Measurements from ENCODE around the gene HIP1.

DNA sequence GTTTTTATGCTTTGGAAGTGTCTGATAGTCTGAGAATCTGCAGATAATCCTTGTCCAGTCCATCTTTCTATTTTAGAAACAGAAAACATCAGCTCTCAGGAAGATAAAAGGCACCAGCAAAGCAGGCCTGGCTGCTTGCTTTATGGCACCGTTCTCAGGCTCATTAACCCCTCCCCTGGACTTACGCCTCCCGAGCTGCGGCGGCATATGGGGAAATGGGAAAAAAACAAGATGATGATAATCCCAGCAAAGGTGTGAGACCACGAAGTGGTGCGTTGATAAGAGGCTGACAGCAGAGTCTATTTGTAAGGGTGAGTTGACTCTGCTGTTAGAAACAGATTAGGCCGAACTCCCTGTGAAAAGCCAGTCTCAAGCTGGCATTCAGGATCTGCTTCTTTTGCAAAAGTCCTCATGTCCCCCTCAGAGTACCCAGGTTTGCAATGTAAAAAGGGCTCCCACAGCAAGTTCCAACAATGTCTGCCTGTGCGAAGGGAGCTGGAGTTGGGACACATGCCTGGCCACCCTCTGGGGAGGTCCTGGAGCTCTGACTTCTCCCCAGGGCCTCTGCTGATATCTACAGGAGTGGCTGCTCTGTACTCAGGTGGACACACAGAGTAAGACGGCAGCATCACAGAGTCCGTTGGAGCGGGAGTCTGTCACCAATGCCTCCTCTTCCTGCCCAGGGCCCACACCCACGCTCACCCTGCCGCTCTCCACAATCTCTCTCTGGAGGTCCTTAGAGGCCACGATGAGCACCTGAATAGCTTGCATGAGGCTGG is 192.3 kb downstream of the HIP1 start:
- TF ChIP-seq, protein P1, sequence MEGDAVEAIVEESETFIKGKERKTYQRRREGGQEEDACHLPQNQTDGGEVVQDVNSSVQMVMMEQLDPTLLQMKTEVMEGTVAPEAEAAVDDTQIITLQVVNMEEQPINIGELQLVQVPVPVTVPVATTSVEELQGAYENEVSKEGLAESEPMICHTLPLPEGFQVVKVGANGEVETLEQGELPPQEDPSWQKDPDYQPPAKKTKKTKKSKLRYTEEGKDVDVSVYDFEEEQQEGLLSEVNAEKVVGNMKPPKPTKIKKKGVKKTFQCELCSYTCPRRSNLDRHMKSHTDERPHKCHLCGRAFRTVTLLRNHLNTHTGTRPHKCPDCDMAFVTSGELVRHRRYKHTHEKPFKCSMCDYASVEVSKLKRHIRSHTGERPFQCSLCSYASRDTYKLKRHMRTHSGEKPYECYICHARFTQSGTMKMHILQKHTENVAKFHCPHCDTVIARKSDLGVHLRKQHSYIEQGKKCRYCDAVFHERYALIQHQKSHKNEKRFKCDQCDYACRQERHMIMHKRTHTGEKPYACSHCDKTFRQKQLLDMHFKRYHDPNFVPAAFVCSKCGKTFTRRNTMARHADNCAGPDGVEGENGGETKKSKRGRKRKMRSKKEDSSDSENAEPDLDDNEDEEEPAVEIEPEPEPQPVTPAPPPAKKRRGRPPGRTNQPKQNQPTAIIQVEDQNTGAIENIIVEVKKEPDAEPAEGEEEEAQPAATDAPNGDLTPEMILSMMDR (IDR thresholded peaks at IDR 0.05; ENCODE audit: low read depth, low read length): no peak
- no peak for TF ChIP-seq POLR2A (IDR thresholded peaks at IDR 0.05; ENCODE audit: extremely low read depth, insufficient read length)
